ENCODE data around the gene JMJD4.

The JMJD4 gene

DNA sequence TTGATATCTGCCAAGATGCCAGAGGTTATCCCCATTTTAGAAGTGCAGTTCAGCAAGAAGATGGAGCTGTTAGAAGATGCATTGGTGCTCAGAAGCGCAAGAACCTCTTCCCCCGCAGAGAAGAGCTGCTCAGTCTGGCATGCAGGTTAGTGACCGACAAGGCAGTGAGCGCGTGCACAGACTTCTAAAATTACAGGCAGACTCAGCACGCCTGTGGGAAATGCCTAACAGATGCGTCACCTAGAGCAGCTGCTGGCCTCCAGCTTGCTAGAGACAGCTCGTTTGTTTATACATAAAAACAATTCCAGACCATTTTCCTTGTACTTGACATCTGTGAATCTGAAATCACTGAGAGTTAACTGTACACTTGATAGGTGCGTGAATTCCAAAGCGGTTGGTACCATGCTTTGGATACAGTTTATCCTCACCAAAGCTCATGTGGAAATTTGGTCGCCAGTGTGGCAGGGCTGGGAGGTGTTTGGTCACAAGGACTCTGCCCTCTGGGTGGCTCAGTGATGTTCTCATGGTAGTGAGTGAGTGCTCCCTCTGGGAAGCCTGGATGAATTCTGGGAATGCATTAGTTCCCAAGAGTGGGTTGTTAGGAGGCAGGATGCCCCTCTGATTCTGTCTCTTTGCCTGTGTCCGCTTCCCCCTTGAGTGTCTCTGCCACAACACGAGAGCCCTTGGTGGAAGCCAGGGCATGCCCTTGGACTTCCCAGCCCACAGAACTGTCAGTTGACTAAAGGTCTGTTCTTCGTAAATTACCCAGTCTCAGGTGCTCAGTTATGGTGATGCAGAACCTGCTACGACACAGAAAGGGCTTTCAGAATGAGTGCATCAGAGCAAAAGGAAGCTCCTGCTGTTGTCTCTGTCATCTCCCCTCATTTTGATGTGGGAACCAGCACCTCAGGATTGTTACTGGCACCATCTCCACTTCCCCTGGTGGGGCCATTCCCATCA lies 24.5 kb upstream of the JMJD4 start:
- Histone ChIP-seq H3K9ac (ENCODE audit: insufficient read length) (no peak overlapping the region), H3K36me3 (ENCODE audit: insufficient read depth, low read length) (peaks cover 20% of the 10 kb centered on the region; the same call in 1 of the 2 replicates)
- no peak for DNase-seq (ENCODE audit: low read depth, low spot score)

DNA sequence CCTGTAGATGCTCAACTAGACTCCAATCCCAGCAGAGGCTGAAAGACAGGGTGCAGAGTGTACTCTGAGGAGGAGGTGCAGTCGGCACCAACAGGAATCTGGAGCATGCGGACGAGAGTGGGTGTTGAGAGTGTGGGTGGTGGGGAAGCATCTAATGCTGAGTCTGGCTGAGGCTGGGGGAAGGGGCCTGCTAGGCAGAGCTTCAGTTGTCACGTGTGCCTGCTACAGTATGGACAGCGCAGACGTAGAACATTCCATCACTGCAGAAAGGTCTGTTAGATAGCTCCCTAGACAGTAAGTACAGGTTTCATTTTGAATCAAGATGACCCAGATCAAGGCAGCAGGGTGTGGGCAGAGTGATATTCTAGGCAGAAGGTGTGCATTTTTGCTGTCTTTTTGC lies 23.3 kb upstream of the JMJD4 start:
- no peak for TF ChIP-seq FOXP2 (optimal IDR thresholded peaks at IDR 0.05; ENCODE audit: control extremely low read depth, extremely low read length, insufficient read depth)
- TF ChIP-seq EZH2 (IDR thresholded peaks at IDR 0.05), result no peak
- TF ChIP-seq POLR2AphosphoS5 (IDR thresholded peaks at IDR 0.05; ENCODE audit: borderline replicate concordance, low read depth, low read length), result no peak
- H3K9me3 ChIP-seq (ENCODE audit: low read depth, low read length), result no peaks in the 10 kb centered on the region
- H3K4me3 ChIP-seq, result no peak overlapping the region
- H3K27ac ChIP-seq, result no peak overlapping the region
- H3K36me3 ChIP-seq (ENCODE audit: insufficient read depth, low read length), result peaks cover 20% of the 10 kb centered on the region; the same call in 1 of the 2 replicates
- no peak overlapping the region for H3K9ac ChIP-seq (ENCODE audit: insufficient read length)
- DNase-seq (ENCODE audit: low read depth, low spot score), result no peak

More for the DNA sequence above, 24.5 kb upstream of the JMJD4 start:
- no peaks in the 10 kb centered on the region for H3K9me3 ChIP-seq (ENCODE audit: low read depth, low read length)
- H3K27ac ChIP-seq, result no peak overlapping the region
- TF ChIP-seq EZH2 (IDR thresholded peaks at IDR 0.05) (no peak), POLR2AphosphoS5 (IDR thresholded peaks at IDR 0.05; ENCODE audit: borderline replicate concordance, low read depth, low read length) (no peak), FOXP2 (optimal IDR thresholded peaks at IDR 0.05; ENCODE audit: control extremely low read depth, extremely low read length, insufficient read depth) (no peak)
- no peak overlapping the region for H3K4me3 ChIP-seq

DNA sequence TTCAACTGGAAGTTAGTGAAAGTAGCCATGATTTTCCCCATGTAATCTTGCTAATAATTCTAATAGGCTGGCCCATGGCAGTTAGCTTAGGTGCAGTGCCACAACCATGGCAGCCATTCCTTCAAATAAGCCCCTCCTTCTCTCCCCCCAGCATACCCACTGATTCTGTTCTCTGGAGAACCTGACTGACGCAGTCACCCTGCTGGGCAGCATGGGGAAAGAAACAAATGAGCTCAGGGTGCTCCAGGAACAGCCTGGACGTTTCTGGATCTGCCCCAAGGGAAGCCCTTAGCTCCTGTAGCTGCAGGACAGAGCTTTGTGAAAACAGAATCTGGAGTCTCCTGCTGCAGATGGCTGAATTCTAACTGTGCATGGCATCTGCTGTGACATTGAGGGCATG lies 22.7 kb upstream of the JMJD4 start:
- no peak for TF ChIP-seq FOXP2 (optimal IDR thresholded peaks at IDR 0.05; ENCODE audit: control extremely low read depth, extremely low read length, insufficient read depth)
- TF ChIP-seq EZH2 (IDR thresholded peaks at IDR 0.05), result no peak
- no peak for TF ChIP-seq POLR2AphosphoS5 (IDR thresholded peaks at IDR 0.05; ENCODE audit: borderline replicate concordance, low read depth, low read length)
- Histone ChIP-seq H3K9ac (ENCODE audit: insufficient read length) (no peak overlapping the region), H3K36me3 (ENCODE audit: insufficient read depth, low read length) (peaks cover 20% of the 10 kb centered on the region; the same call in 1 of the 2 replicates), H3K4me3 (no peak overlapping the region), H3K9me3 (ENCODE audit: low read depth, low read length) (no peaks in the 10 kb centered on the region), H3K27ac (no peak overlapping the region)
- DNase-seq (ENCODE audit: low read depth, low spot score), result no peak

GRCh38 chr1:227756172-227756959 lies 21.3 kb upstream of the JMJD4 start:
- H3K4me3 ChIP-seq, result no peak overlapping the region
- H3K9ac ChIP-seq (ENCODE audit: insufficient read length), result no peak overlapping the region
- H3K27ac ChIP-seq, result no peak overlapping the region
- no peak for DNase-seq (ENCODE audit: low read depth, low spot score)
- H3K36me3 ChIP-seq (ENCODE audit: insufficient read depth, low read length), result peaks cover 17% of the 10 kb centered on the region; the same call in 1 of the 2 replicates
- H3K9me3 ChIP-seq (ENCODE audit: low read depth, low read length), result no peaks in the 10 kb centered on the region
- TF ChIP-seq EZH2 (IDR thresholded peaks at IDR 0.05) (no peak), FOXP2 (optimal IDR thresholded peaks at IDR 0.05; ENCODE audit: control extremely low read depth, extremely low read length, insufficient read depth) (no peak), POLR2AphosphoS5 (IDR thresholded peaks at IDR 0.05; ENCODE audit: borderline replicate concordance, low read depth, low read length) (no peak)

- H3K9me3 ChIP-seq (ENCODE audit: low read depth, low read length), result no peaks in the 10 kb centered on the region
- no peak overlapping the region for H3K27ac ChIP-seq
- peaks cover 14% of the 10 kb centered on the region; the same call in 1 of the 2 replicates for H3K36me3 ChIP-seq (ENCODE audit: insufficient read depth, low read length)
- no peak for DNase-seq (ENCODE audit: low read depth, low spot score)
- TF ChIP-seq POLR2AphosphoS5 (IDR thresholded peaks at IDR 0.05; ENCODE audit: borderline replicate concordance, low read depth, low read length) (no peak), EZH2 (IDR thresholded peaks at IDR 0.05) (no peak), FOXP2 (optimal IDR thresholded peaks at IDR 0.05; ENCODE audit: control extremely low read depth, extremely low read length, insufficient read depth) (no peak)
- H3K9ac ChIP-seq (ENCODE audit: insufficient read length), result no peak overlapping the region
- H3K4me3 ChIP-seq, result no peak overlapping the region
Observed at GRCh38 chr1:227754958-227755357, 19.9 kb upstream of the JMJD4 start.

GRCh38 chr1:227753999-227754711 lies 19.1 kb upstream of the JMJD4 start:
- TF ChIP-seq FOXP2 (optimal IDR thresholded peaks at IDR 0.05; ENCODE audit: control extremely low read depth, extremely low read length, insufficient read depth), result no peak
- TF ChIP-seq POLR2AphosphoS5 (IDR thresholded peaks at IDR 0.05; ENCODE audit: borderline replicate concordance, low read depth, low read length), result no peak
- TF ChIP-seq EZH2 (IDR thresholded peaks at IDR 0.05), result no peak
- Histone ChIP-seq H3K36me3 (ENCODE audit: insufficient read depth, low read length) (peaks cover 6% of the 10 kb centered on the region; the same call in 1 of the 2 replicates), H3K27ac (no peak overlapping the region), H3K9ac (ENCODE audit: insufficient read length) (no peak overlapping the region), H3K4me3 (no peak overlapping the region), H3K9me3 (ENCODE audit: low read depth, low read length) (no peaks in the 10 kb centered on the region)
- DNase-seq (ENCODE audit: low read depth, low spot score), result no peak

DNA sequence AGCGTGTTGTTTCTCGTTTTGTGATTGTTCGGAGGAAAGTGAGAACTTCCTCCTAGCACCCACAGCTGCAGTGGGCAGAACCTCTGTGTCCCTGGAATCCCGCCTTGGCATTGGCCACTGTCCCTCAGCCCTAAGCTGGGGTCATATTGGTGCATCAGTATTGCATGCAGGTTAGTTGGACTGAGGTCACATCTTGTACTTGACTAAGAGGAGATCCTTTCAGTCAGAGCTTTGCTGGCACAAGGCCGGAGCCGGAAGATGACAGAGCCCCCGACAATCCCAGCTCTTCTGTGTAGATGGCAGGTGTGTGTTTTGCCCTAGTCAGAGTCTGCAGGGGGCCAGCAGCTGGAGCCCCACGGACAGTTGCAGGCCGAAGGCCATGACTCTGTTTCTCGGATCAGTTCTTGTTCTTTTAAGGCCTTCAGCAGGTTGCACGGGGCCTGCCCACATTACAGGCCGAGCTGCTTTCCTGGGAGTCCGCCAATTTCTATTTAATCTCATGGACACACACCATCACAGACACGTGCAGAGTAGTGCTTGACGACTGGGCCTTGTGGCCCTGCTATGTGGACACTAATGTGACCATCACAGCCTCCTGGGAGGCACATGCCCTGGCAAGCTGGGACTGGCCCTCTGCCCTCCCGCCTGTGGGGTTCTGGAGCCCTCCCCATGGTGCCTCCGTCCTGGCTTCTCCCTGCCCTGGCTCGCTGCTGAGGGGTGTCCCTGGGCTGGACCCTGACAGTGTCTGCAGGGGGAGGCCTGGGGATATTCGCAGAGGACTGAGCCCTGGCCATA lies 15.0 kb upstream of the JMJD4 start:
- H3K27ac ChIP-seq, result no peak overlapping the region
- H3K9ac ChIP-seq (ENCODE audit: insufficient read length), result no peak overlapping the region
- TF ChIP-seq FOXP2 (optimal IDR thresholded peaks at IDR 0.05; ENCODE audit: control extremely low read depth, extremely low read length, insufficient read depth) (no peak), POLR2AphosphoS5 (IDR thresholded peaks at IDR 0.05; ENCODE audit: borderline replicate concordance, low read depth, low read length) (no peak), EZH2 (IDR thresholded peaks at IDR 0.05) (no peak)
- DNase-seq (ENCODE audit: low read depth, low spot score), result no peak
- H3K4me3 ChIP-seq, result no peak overlapping the region
- H3K9me3 ChIP-seq (ENCODE audit: low read depth, low read length), result no peaks in the 10 kb centered on the region
- peaks cover 11% of the 10 kb centered on the region; the same call in 1 of the 2 replicates for H3K36me3 ChIP-seq (ENCODE audit: insufficient read depth, low read length)

All from SK-N-MC (cell line).